Retinal pigment epithelial cell (primary cell): ENCODE measurements around the gene PERCC1.
"Not testable (repeated sequence)": the region's sequence is repeated elsewhere in the genome, so short reads cannot be mapped to it uniquely, and the experiment has no call there.

Experiments
- DNase-seq: peaks from one replicate; pipeline ENCODE4 v3.0.0-alpha.2; 2010; ENCODE audit warnings: low read depth
- H3K4me3 ChIP-seq: 2 replicates; pipeline ENCODE4 v1.5.1; 2011; ENCODE audit warnings: mild to moderate bottlenecking, low read length, control low read depth, moderate library complexity
- CTCF ChIP-seq: conservative IDR thresholded peaks from 2 replicates; pipeline ENCODE4 v1.5.1; 2011; ENCODE audit warnings: low read depth, low read length, control low read depth, inconsistent platforms

Gene PERCC1

GRCh38 chr16:1464196-1464893 is 33.5 kb downstream of the PERCC1 start:
- no peak overlapping the region for H3K4me3 ChIP-seq
- TF ChIP-seq CTCF: no peak
- DNase-seq: no peak

- no peak overlapping the region for H3K4me3 ChIP-seq
- no peak for TF ChIP-seq CTCF
- DNase-seq: no peak
These were observed 34.2 kb downstream of the PERCC1 start for GRCh38 chr16:1464894-1465566.

GRCh38 chr16:1465567-1465915 is 34.7 kb downstream of the PERCC1 start:
- TF ChIP-seq CTCF: no peak
- H3K4me3 ChIP-seq: no peak overlapping the region
- DNase-seq: no peak

GRCh38 chr16:1466054-1466453 is 35.2 kb downstream of the PERCC1 start:
- no peak for TF ChIP-seq CTCF
- no peak for DNase-seq
- H3K4me3 ChIP-seq: no peak overlapping the region

- no peak for TF ChIP-seq CTCF
- no peak overlapping the region for H3K4me3 ChIP-seq
- DNase-seq: no peak
These were observed 36.2 kb downstream of the PERCC1 start for GRCh38 chr16:1466968-1467521.

GRCh38 chr16:1468426-1468810 is 37.5 kb downstream of the PERCC1 start:
- DNase-seq: no peak
- TF ChIP-seq CTCF: no peak
- no peak overlapping the region for H3K4me3 ChIP-seq

GRCh38 chr16:1469141-1469540 is 38.3 kb downstream of the PERCC1 start:
- DNase-seq: not testable (repeated sequence)

More at GRCh38 chr16:1469141-1469540, 38.3 kb downstream of the PERCC1 start:
- H3K4me3 ChIP-seq: not testable (repeated sequence)
